NCI-H2227 (cell line): ENCODE measurements around the gene MAP2K2.

Experiments
- DNase-seq: peaks from one replicate; lab custom pipeline; 2025; ENCODE audit not compliant: unreplicated experiment; lab: John Stamatoyannopoulos, UW

The MAP2K2 gene

DNA sequence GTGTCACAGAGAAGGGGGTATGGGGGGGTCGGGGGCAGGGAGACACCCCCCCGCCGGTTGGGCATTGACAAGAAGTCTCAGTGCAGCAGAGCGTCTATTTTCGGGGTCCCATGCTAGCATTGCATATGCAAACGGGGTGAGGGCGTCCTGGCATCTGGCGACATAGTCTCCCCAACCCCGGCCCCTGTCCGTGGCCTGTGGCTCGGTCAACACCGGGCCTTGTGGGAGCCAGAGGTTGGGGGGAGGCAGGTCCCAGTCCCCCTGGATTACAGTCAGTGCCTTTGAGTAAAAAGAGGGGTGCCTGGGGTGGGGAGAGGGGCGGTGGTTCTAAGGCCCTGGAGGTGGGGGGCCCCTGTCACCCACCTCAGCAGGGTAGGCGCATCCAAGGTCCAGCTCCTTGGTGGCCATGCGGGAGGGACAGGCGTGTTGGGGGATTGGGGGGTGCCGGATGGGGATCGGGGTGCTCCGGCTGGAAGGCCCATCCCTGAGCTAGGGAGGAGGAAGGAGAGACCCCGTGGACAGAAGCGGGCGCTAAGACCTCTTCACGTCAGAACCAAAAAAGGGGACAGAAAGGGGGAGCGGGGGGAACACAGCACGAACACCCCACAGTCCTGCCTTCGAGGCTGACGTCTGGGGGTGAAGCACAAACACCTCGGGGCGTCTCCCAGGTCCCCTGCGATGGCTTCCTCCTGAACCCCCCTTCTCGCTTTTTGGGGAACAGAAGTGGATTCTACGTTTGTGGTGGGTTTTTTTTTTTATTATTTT, 78.1 kb downstream of the MAP2K2 start:
- DNase-seq = no peak

DNA sequence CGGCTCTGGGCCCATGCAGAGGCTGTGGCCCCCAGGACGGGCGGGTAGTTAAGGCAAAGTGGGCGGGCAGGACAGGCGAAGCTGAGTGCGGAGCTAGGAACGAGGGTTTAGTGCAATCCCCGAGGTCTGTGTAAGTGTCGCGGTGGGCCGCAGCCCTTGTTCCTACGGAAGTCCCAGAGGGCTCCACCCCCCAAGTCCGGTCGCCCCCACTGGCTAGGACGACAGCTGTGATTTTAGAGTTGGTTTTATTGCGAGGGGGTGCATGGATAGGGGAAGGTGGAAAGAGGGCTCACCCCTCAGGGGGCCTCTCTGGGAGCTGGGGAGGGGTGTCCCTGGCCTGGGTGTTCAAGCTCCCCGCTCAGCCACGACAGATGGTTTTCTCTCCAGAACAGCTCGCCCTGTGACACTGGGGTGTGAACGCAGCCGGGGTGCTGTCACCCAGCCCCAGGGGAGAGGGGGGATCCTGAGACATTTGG, 78.9 kb downstream of the MAP2K2 start:
- DNase-seq = no peak

DNA sequence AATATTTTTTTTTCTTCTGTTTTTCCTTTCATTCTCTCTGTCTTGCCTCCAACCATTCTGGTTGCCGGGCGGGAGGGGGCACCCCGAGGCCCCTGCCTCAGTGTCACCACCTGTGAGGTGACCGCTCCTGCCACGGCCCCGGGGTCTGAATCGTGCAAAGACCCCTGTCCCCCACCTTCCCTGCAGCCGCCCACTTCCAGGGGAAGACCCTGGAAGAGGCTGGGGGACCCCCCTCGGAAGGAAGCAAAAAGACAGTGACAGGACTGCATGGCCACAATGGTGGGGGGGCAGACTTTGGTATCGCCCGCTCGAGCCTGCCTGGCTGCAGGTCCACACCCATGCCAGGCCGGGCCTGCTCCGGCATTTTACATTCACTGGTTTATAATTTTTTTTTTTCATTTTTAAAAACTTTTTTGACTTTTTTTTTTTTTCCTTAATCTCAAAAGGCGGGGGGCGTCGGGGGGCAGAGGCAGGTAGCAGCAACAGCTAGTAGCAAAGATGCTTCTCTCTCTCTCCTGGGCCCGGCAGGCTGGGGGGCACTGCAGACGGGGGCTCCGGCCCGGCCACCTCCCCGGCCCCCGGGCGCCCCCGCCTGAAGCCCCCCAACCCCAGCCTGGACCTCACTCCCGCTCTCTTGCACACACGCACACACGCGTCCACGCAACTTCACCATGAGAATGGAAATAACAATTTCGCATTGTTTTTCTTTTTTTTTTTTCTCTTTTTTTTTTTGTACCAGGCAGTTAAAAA, 79.8 kb downstream of the MAP2K2 start:
- DNase-seq = no peak

DNA sequence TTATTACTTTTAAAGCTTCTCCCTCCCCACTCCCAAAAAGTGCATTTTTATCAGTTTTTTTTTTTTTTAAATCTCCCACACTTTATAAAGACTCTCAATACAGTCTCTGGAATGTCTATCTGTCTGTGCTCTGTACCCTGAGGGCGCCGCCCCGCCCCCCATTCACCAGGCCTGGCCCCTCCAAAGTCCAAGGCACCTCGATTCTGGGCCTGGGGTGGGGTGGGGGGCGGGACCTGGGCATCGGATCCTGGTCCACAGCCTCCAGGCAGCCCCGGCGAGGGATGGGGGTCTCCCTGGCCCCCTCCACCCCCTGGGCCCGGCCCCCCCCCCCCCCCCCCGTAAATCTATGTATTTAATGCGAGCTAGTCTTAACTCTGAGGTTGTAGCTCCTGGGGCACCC, 80.5 kb downstream of the MAP2K2 start:
- no peak for DNase-seq

DNA sequence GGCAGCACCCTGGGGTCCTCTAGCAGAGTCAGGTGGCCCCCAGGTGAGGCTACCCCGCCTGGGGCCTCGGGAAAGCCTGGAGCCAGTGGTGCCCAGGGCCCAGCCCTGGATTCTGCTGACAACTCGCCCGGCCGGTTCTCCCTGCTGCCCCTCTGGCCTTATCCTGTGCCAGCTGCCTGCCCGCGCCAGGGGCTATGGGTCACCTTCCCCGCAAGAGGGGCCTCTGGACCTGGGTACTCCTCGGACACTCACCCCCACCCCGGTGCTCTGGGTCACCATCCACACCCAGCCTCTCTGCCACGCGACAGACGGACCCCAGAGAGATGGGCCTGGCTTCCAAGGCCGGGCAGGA, 81.2 kb downstream of the MAP2K2 start:
- no peak for DNase-seq

DNA sequence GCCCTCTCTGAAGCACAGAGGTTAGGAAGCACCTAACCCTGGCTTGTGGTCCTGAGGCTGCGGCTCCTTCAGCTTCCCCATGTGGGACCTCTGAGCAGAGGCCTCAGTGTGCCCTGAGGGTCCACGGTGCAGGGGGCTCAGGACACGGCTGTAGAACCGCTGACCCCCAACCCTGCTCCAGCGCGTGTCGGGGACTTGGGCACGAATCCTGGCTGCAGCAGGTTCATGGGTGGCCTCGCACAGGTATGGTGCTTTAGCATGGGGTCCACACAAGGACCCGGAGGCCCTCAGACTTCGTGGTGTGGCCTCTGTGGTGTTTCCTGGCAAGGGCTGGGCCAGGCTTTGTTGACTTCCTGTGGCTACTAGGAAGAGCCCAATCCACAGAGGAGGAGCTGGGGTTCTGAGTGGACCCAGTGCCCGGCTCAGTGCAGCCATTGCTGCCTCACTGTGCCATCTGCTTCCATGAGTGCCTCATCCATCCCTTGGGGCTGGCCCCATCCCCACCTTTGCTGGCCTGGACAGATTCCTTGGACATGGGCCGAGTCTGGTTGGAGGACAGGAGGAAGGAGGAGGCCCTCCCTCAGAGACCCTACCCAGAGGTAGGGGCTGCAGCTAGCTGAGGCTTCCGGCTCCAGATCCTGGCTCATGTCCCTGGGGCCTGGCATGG, 81.7 kb downstream of the MAP2K2 start:
- DNase-seq = no peak
